Measurements from ENCODE around the gene RALGPS2. TPM values are rescaled to one million over a fixed set of nuclear protein-coding genes. Genes with fewer than 3 reads are reported as not detected.

RALGPS2 gene
- total RNA-seq, 1 experiment from 2014 or later = 13.3 TPM

DNA sequence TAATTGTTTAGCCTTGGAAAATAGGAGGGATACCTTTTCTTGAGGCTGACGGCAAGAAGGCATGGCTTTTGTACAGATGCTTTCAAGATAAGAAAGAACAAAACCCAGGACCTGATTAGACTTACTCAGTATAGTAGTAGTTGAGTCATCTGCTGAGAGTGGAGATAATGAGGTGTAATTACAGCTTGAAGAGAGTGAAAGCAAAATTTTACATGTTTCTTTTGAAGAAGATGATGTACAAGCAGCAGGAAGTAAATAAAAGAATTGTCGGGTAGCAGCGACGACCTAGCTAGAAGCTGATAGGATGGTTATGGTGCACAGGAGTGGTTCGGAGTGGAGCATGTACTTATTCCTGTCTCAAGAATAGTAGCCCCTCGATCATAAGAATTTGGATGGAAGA is 139.3 kb downstream of the RALGPS2 start:
- Mint-ChIP-seq H3K4me3 (ENCODE audit: unreplicated experiment) (no peak overlapping the region), H3K36me3 (ENCODE audit: insufficient read depth, unreplicated experiment) (no peaks in the 10 kb centered on the region), H3K9me3 (ENCODE audit: unreplicated experiment) (no peaks in the 10 kb centered on the region), H3K27ac (ENCODE audit: low read depth, unreplicated experiment) (no peak overlapping the region), H3K4me1 (ENCODE audit: insufficient read depth, unreplicated experiment) (no peaks in the 10 kb centered on the region), H3K27me3 (ENCODE audit: insufficient read depth, unreplicated experiment) (no peaks in the 10 kb centered on the region)
- intact Hi-C loops (cut with micrococcal nuclease) = loop anchor here (5.0 kb wide), 1 partner anchor 33 kb away; no protein-coding TSS in a partner anchor
- DNase-seq (ENCODE audit: unreplicated experiment) = no peak
- ChIA-PET POLR2A (interaction anchor here (0.6 kb wide), 1 partner anchor 626 kb away, joined by 5 read pairs; no protein-coding TSS in a partner anchor), CTCF (interaction anchor here (0.9 to 2.0 kb wide), 3 partner anchors 12 to 139 kb away, joined by 3 to 4 read pairs (median 3); no protein-coding TSS in a partner anchor)
- no TSS peak for BruUV-seq (replicated peaks)
- no peak for TF ChIP-seq CTCF (IDR thresholded peaks at IDR 0.05; ENCODE audit: unreplicated experiment)

DNA sequence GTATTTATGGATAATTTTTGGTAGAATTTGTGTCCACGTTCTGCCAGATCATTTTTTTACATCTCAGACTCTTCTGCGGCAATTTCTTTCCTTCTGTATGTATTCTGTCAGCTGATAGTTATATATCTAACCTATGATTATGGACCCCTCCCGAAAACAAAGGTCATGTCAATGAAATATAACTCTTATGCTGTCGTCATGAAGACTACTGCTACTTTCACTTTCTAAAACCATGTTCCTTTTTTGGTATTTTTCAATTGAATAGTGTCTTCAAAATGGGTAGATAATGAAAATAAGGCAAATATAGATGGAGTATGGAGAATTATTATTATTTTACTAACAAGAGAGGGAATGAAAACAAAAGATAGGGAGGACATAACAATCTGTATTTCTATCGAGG is 142.6 kb downstream of the RALGPS2 start:
- intact Hi-C loops (cut with micrococcal nuclease) = no loop called here
- ChIA-PET POLR2A (interaction anchor here (0.9 kb wide), 1 partner anchor 9 kb away, joined by 3 read pairs; no protein-coding TSS in a partner anchor), CTCF (interaction anchor here (3.7 kb wide), 1 partner anchor 135 kb away, joined by 16 read pairs; no protein-coding TSS in a partner anchor)
- no peaks in the 10 kb centered on the region for H3K36me3 Mint-ChIP-seq (ENCODE audit: insufficient read depth, unreplicated experiment)
- no peak for DNase-seq (ENCODE audit: unreplicated experiment)
- no peak overlapping the region for H3K4me3 Mint-ChIP-seq (ENCODE audit: unreplicated experiment)
- TF ChIP-seq CTCF (IDR thresholded peaks at IDR 0.05; ENCODE audit: unreplicated experiment) = no peak
- no peaks in the 10 kb centered on the region for H3K9me3 Mint-ChIP-seq (ENCODE audit: unreplicated experiment)
- no peaks in the 10 kb centered on the region for H3K27me3 Mint-ChIP-seq (ENCODE audit: insufficient read depth, unreplicated experiment)
- H3K4me1 Mint-ChIP-seq (ENCODE audit: insufficient read depth, unreplicated experiment) = no peaks in the 10 kb centered on the region
- H3K27ac Mint-ChIP-seq (ENCODE audit: low read depth, unreplicated experiment) = no peak overlapping the region
- no TSS peak for BruUV-seq (replicated peaks)

DNA sequence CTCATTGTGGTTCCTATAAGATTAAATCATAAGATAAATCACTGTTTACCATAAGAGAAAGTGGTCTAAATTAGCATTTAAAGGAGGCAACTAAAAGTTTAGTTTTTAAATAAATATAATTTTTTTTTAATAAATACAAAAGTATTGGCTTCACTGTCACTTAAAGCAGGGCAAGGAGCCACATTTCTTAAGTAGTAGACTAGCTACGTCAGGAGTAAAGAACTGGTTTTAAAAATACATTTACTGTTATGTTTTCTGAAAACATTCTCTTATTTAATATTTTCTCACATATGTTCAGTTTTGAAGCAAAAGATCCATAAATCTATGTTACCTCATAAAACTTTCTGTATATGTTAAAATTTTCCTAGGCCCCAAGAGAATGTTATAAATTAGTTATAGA is 143.7 kb downstream of the RALGPS2 start:
- H3K27ac Mint-ChIP-seq (ENCODE audit: low read depth, unreplicated experiment) = no peak overlapping the region
- H3K4me3 Mint-ChIP-seq (ENCODE audit: unreplicated experiment) = no peak overlapping the region
- CTCF ChIA-PET = interaction anchor here (0.8 to 3.7 kb wide), 4 partner anchors 85 to 514 kb away, joined by 3 to 16 read pairs (median 3); no protein-coding TSS in a partner anchor
- intact Hi-C loops (cut with micrococcal nuclease) = no loop called here
- no peaks in the 10 kb centered on the region for H3K9me3 Mint-ChIP-seq (ENCODE audit: unreplicated experiment)
- no peak for TF ChIP-seq CTCF (IDR thresholded peaks at IDR 0.05; ENCODE audit: unreplicated experiment)
- H3K36me3 Mint-ChIP-seq (ENCODE audit: insufficient read depth, unreplicated experiment) = no peaks in the 10 kb centered on the region
- BruUV-seq (replicated peaks) = no TSS peak
- POLR2A ChIA-PET = interaction anchor here (0.6 kb wide), 1 partner anchor 579 kb away, joined by 3 read pairs; no protein-coding TSS in a partner anchor
- no peak for DNase-seq (ENCODE audit: unreplicated experiment)
- H3K27me3 Mint-ChIP-seq (ENCODE audit: insufficient read depth, unreplicated experiment) = no peaks in the 10 kb centered on the region
- no peaks in the 10 kb centered on the region for H3K4me1 Mint-ChIP-seq (ENCODE audit: insufficient read depth, unreplicated experiment)

- POLR2A ChIA-PET = interaction anchor here (1.9 kb wide), 1 partner anchor 17 kb away, joined by 5 read pairs; no protein-coding TSS in a partner anchor
- Mint-ChIP-seq H3K36me3 (ENCODE audit: insufficient read depth, unreplicated experiment) (no peaks in the 10 kb centered on the region), H3K9me3 (ENCODE audit: unreplicated experiment) (no peaks in the 10 kb centered on the region), H3K4me1 (ENCODE audit: insufficient read depth, unreplicated experiment) (no peaks in the 10 kb centered on the region), H3K4me3 (ENCODE audit: unreplicated experiment) (no peak overlapping the region), H3K27me3 (ENCODE audit: insufficient read depth, unreplicated experiment) (no peaks in the 10 kb centered on the region), H3K27ac (ENCODE audit: low read depth, unreplicated experiment) (no peak overlapping the region)
- CTCF ChIA-PET = interaction anchor here (0.8 to 3.7 kb wide), 3 partner anchors 85 to 514 kb away, joined by 3 to 16 read pairs (median 3); no protein-coding TSS in a partner anchor
- no TSS peak for BruUV-seq (replicated peaks)
- peak; percentile 4 for DNase-seq (ENCODE audit: unreplicated experiment)
- no peak for TF ChIP-seq CTCF (IDR thresholded peaks at IDR 0.05; ENCODE audit: unreplicated experiment)
- intact Hi-C loops (cut with micrococcal nuclease) = no loop called here
These were observed 144.2 kb downstream of the RALGPS2 start for GRCh38 chr1:178869119-178869697.

Measured in MCF 10A (cell line).